Measurements from ENCODE around the gene TRIM46. TPM values are rescaled to one million over a fixed set of nuclear protein-coding genes. Genes with fewer than 3 reads are reported as not detected.
A peak's percentile ranks its signal among the peaks of the same experiment; 100 is the strongest.

TRIM46 gene
- total and polyA plus RNA-seq, 2 of the 13 experiments (the other 11 are each of a cell fraction or from before 2014, with no cell fraction given), result 0.04 to 0.09 TPM

GRCh38 chr1:155172732-155173477 lies 744 bp upstream of the TRIM46 start, which contains the start of gene KRTCAP2 (continued):
- TF ChIP-seq CREB3 (CRISPR knock-in tag; IDR thresholded peaks at IDR 0.05) (no peak), POLR2A (IDR thresholded peaks at IDR 0.05; ENCODE audit: insufficient read depth in 1 of 2, low read depth in 2 of 2, low read length in 2 of 2) (peak; percentile 71 to 77), ADNP (CRISPR knock-in tag; IDR thresholded peaks at IDR 0.05) (no peak), ZSCAN9 (CRISPR knock-in tag; IDR thresholded peaks at IDR 0.05; ENCODE audit: borderline replicate concordance) (no peak; the same call in 1 of the 2 replicates), FOXA1 (IDR thresholded peaks at IDR 0.05) (no peak), FOXA1 (CRISPR knock-in tag; IDR thresholded peaks at IDR 0.05) (no peak), SIX4 (CRISPR knock-in tag; IDR thresholded peaks at IDR 0.05) (no peak; the same call in 1 of the 2 replicates), ZNF644 (CRISPR knock-in tag; IDR thresholded peaks at IDR 0.05; ENCODE audit: low read depth) (no peak), CENPX (CRISPR knock-in tag; IDR thresholded peaks at IDR 0.05) (no peak), THAP11 (CRISPR knock-in tag; IDR thresholded peaks at IDR 0.05) (peak; percentile 95), GPN1 (CRISPR knock-in tag; IDR thresholded peaks at IDR 0.05; ENCODE audit: borderline replicate concordance) (no peak), ZKSCAN1 (IDR thresholded peaks at IDR 0.05; ENCODE audit: low read length) (no peak), ZNF609 (CRISPR knock-in tag; IDR thresholded peaks at IDR 0.05; ENCODE audit: borderline replicate concordance) (no peak), CHD4 (IDR thresholded peaks at IDR 0.05; ENCODE audit: borderline replicate concordance, low read length) (no peak), U2AF2 (IDR thresholded peaks at IDR 0.05; ENCODE audit: low read depth, low read length) (no peak), ZNF264 (CRISPR knock-in tag; IDR thresholded peaks at IDR 0.05) (peak; percentile 38; the same call in 1 of the 2 replicates), PREB (CRISPR knock-in tag; IDR thresholded peaks at IDR 0.05) (no peak), ELF3 (CRISPR knock-in tag; IDR thresholded peaks at IDR 0.05) (peak; percentile 79), YY1 (IDR thresholded peaks at IDR 0.05; ENCODE audit: insufficient read depth, insufficient replicate concordance, low read depth, low read length) (peak; percentile 39), NPAS2 (CRISPR knock-in tag; IDR thresholded peaks at IDR 0.05; ENCODE audit: borderline replicate concordance) (no peak), RFX1 (IDR thresholded peaks at IDR 0.05) (no peak), GMEB2 (CRISPR knock-in tag; IDR thresholded peaks at IDR 0.05; ENCODE audit: low read depth) (0 out of 2 replicates have a peak, but pooled peaks have one; percentile 41), GFI1 (CRISPR knock-in tag; IDR thresholded peaks at IDR 0.05; ENCODE audit: borderline replicate concordance) (no peak)
